Measurements from ENCODE around the gene GPC3. TPM values are rescaled to one million over a fixed set of nuclear protein-coding genes. Genes with fewer than 3 reads are reported as not detected.

The GPC3 gene
- total RNA-seq, 1 donor: not detected

GRCh38 chrX:133913658-133914388 lies 71.6 kb downstream of the GPC3 start:
- no peak for TF ChIP-seq CTCF (IDR thresholded peaks at IDR 0.05; ENCODE audit: extremely low read depth, low read depth, low read length)
- H4K20me1 ChIP-seq (ENCODE audit: insufficient read depth, low read length): no peaks in the 10 kb centered on the region
- no peak for DNase-seq (ENCODE audit: insufficient read length, low spot score, missing footprints)
- H2AFZ ChIP-seq (ENCODE audit: low read length): no peak overlapping the region
- H3K4me3 ChIP-seq (ENCODE audit: insufficient read depth, low read length): no peak overlapping the region
- H3K27ac ChIP-seq (ENCODE audit: low read depth, low read length): no peak overlapping the region
- no peaks in the 10 kb centered on the region for H3K36me3 ChIP-seq (ENCODE audit: insufficient read depth, low read length)
- no peaks in the 10 kb centered on the region for H3K4me1 ChIP-seq (ENCODE audit: insufficient read depth, low read length)
- no peak overlapping the region for H3K4me2 ChIP-seq (ENCODE audit: insufficient read depth, low read length)
- no peaks in the 10 kb centered on the region for H3K27me3 ChIP-seq (ENCODE audit: insufficient read depth, low read length)
- no peaks in the 10 kb centered on the region for H3K9me3 ChIP-seq (ENCODE audit: low read depth, low read length)
- H3K79me2 ChIP-seq (ENCODE audit: insufficient read depth, low read length): no peaks in the 10 kb centered on the region

GRCh38 chrX:133913009-133913408 lies 72.4 kb downstream of the GPC3 start:
- no peak overlapping the region for H3K27ac ChIP-seq (ENCODE audit: low read depth, low read length)
- TF ChIP-seq CTCF (IDR thresholded peaks at IDR 0.05; ENCODE audit: extremely low read depth, low read depth, low read length): no peak
- no peaks in the 10 kb centered on the region for H4K20me1 ChIP-seq (ENCODE audit: insufficient read depth, low read length)
- no peak overlapping the region for H3K4me2 ChIP-seq (ENCODE audit: insufficient read depth, low read length)
- no peaks in the 10 kb centered on the region for H3K79me2 ChIP-seq (ENCODE audit: insufficient read depth, low read length)
- no peak overlapping the region for H3K4me3 ChIP-seq (ENCODE audit: insufficient read depth, low read length)
- no peaks in the 10 kb centered on the region for H3K4me1 ChIP-seq (ENCODE audit: insufficient read depth, low read length)
- peaks cover 2% of the 10 kb centered on the region for H3K27me3 ChIP-seq (ENCODE audit: insufficient read depth, low read length)
- DNase-seq (ENCODE audit: insufficient read length, low spot score, missing footprints): no peak
- no peak overlapping the region for H2AFZ ChIP-seq (ENCODE audit: low read length)
- no peaks in the 10 kb centered on the region for H3K36me3 ChIP-seq (ENCODE audit: insufficient read depth, low read length)
- no peaks in the 10 kb centered on the region for H3K9me3 ChIP-seq (ENCODE audit: low read depth, low read length)

- Histone ChIP-seq H2AFZ (ENCODE audit: low read length) (no peak overlapping the region), H3K4me2 (ENCODE audit: insufficient read depth, low read length) (no peak overlapping the region), H3K4me1 (ENCODE audit: insufficient read depth, low read length) (no peaks in the 10 kb centered on the region), H3K79me2 (ENCODE audit: insufficient read depth, low read length) (no peaks in the 10 kb centered on the region), H3K27me3 (ENCODE audit: insufficient read depth, low read length) (peaks cover 2% of the 10 kb centered on the region), H3K4me3 (ENCODE audit: insufficient read depth, low read length) (no peak overlapping the region), H3K36me3 (ENCODE audit: insufficient read depth, low read length) (no peaks in the 10 kb centered on the region), H4K20me1 (ENCODE audit: insufficient read depth, low read length) (no peaks in the 10 kb centered on the region), H3K9me3 (ENCODE audit: low read depth, low read length) (no peaks in the 10 kb centered on the region), H3K27ac (ENCODE audit: low read depth, low read length) (no peak overlapping the region)
- no peak for DNase-seq (ENCODE audit: insufficient read length, low spot score, missing footprints)
- TF ChIP-seq CTCF (IDR thresholded peaks at IDR 0.05; ENCODE audit: extremely low read depth, low read depth, low read length): no peak
These were observed 73.4 kb downstream of the GPC3 start for GRCh38 chrX:133911825-133912495.

- Histone ChIP-seq H3K4me3 (ENCODE audit: insufficient read depth, low read length) (no peak overlapping the region), H3K27ac (ENCODE audit: low read depth, low read length) (no peak overlapping the region), H4K20me1 (ENCODE audit: insufficient read depth, low read length) (no peaks in the 10 kb centered on the region), H3K4me1 (ENCODE audit: insufficient read depth, low read length) (no peaks in the 10 kb centered on the region), H3K36me3 (ENCODE audit: insufficient read depth, low read length) (no peaks in the 10 kb centered on the region), H3K4me2 (ENCODE audit: insufficient read depth, low read length) (no peak overlapping the region), H3K79me2 (ENCODE audit: insufficient read depth, low read length) (no peaks in the 10 kb centered on the region), H3K9me3 (ENCODE audit: low read depth, low read length) (no peaks in the 10 kb centered on the region), H2AFZ (ENCODE audit: low read length) (no peak overlapping the region), H3K27me3 (ENCODE audit: insufficient read depth, low read length) (peaks cover 2% of the 10 kb centered on the region)
- DNase-seq (ENCODE audit: insufficient read length, low spot score, missing footprints): no peak
- no peak for TF ChIP-seq CTCF (IDR thresholded peaks at IDR 0.05; ENCODE audit: extremely low read depth, low read depth, low read length)
These were observed 74.9 kb downstream of the GPC3 start for GRCh38 chrX:133910539-133910938.

Measured in osteoblast (primary cell).